Spleen (tissue), 13 donors: Measurements from ENCODE around the gene GM2A. TPM values are rescaled to one million over a fixed set of nuclear protein-coding genes. Genes with fewer than 3 reads are reported as not detected.

Source experiments
- DNase-seq: peaks from one replicate; pipeline ENCODE4 v3.0.0-alpha.2; 2020
- H3K27ac ChIP-seq, 8 donors: fragments of 200-600 bp; sonication (generic) in 7 of 8; 1 replicate in 4 of 8; 2 replicates in 4 of 8; pipeline versions ENCODE4 v1.5.0 to v1.8.0; 2016 to 2021; ENCODE audit warnings: inconsistent platforms in 4 of 8, mild to moderate bottlenecking in 4 of 8, moderate library complexity in 1 of 8
- H3K27me3 ChIP-seq, 7 donors: fragments of 200-600 bp; sonication (generic) in 6 of 7; replicated peaks in 1 of 7; 1 replicate in 4 of 7; 2 replicates in 3 of 7; pipeline versions ENCODE4 v1.5.0 to v1.8.0; 2016 to 2021; ENCODE audit warnings: inconsistent platforms in 3 of 7, mild to moderate bottlenecking in 1 of 7
- H3K36me3 ChIP-seq, 6 donors: fragments of 200-600 bp; sonication (generic) in 5 of 6; 1 replicate in 4 of 6; 2 replicates in 2 of 6; pipeline versions ENCODE4 v1.5.0 to v1.8.0; 2016 to 2021; ENCODE audit warnings: inconsistent platforms in 2 of 6
- H3K4me1 ChIP-seq, 6 donors: fragments of 200-600 bp; sonication (generic) in 5 of 6; 1 replicate in 3 of 6; 2 replicates in 3 of 6; pipeline versions ENCODE4 v1.5.0 to v1.8.0; 2016 to 2021; ENCODE audit warnings: inconsistent platforms in 3 of 6
- H3K4me3 ChIP-seq, 8 donors: fragments of 200-600 bp; sonication (generic) in 7 of 8; 1 replicate in 4 of 8; 2 replicates in 4 of 8; pipeline versions ENCODE4 v1.5.0 to v1.8.0; 2016 to 2021; ENCODE audit warnings: inconsistent platforms in 4 of 8, mild to moderate bottlenecking in 4 of 8, moderate library complexity in 2 of 8
- H3K9me3 ChIP-seq, 8 donors: fragments of 200-600 bp; sonication (generic) in 7 of 8; 1 replicate in 4 of 8; 2 replicates in 4 of 8; pipeline versions ENCODE4 v1.5.0 to v1.8.0; 2016 to 2021; ENCODE audit warnings: inconsistent platforms in 4 of 8
- CTCF ChIP-seq, 11 experiments: fragments of 200-600 bp in 7 of 11; fragments of 450-650 bp in 4 of 11; sonication (generic) in 4 of 11; IDR thresholded peaks in 8 of 11; conservative IDR thresholded peaks in 3 of 11; 1 replicate in 7 of 11; 2 replicates in 4 of 11; pipeline versions ENCODE4 v1.4.0 to v1.8.0; 2016 to 2021; ENCODE audit warnings: antibody characterized with exemption in 11 of 11, inconsistent platforms in 4 of 11, mild to moderate bottlenecking in 1 of 11
- POLR2A ChIP-seq, 3 donors: fragments of 450-650 bp; IDR thresholded peaks; one replicate each; pipeline ENCODE4 v1.5.1; 2017; ENCODE audit warnings: antibody characterized with exemption in 3 of 3, mild to moderate bottlenecking in 1 of 3
- POLR2AphosphoS5 ChIP-seq, 3 donors: sonication (generic); formaldehyde crosslinking; IDR thresholded peaks; one replicate each; pipeline ENCODE4 v1.5.1; 2017; ENCODE audit warnings: antibody characterized with exemption in 3 of 3
- WGBS, 5 donors: extraction: QIAGEN DNeasy Blood & Tissue Kit in 3 of 5; methylation state at CpG; one replicate each; pipeline versions ENCODE4 v1.1.5 to v1.1.7; 2013 to 2018; 5-methylcytosine and 5-hydroxymethylcytosine counted together
- intact Hi-C: fragments of 100-400 bp; cut with DNase I; formaldehyde crosslinking; loops from one replicate; pipeline ENCODE4 v1.15.0; 2023; ENCODE audit warnings: low total_unique reads
- long read RNA-seq, 2 donors: transcript quantifications; one replicate each; lab custom pipeline, GENCODE V29; 2026
- polyA plus RNA-seq, 3 donors: library from polyadenylated mRNA; stranded (reverse); fragments of 200-250 nt; gene quantifications; one replicate each; pipeline ENCODE4 v1.2.1, GENCODE V29; 2013
- total RNA-seq, 7 donors: library from RNA; depleted of rRNA in 3 of 7; stranded (reverse); fragments of >200 nt in 3 of 7; fragmentation: NEBNext Ultra II Directional in 4 of 7; extraction: Animal tissue kit (Norgen Biotek cat#: 25700) in 4 of 7; gene quantifications; one replicate each; pipeline versions ENCODE4 v1.1.0 to v1.2.1, GENCODE V29; 2016 to 2021
- donor health status: healthy with polysubstance abuse.
- donor health status: DM: no; HTN: no; CAD: no; lungs with moderate emphysema.
- donor health status: DM: no; HTN: no; CAD: no.
- donor health status: Bipolar disorder and iron deficiency.
- donor health status: healthy.
- donor health status: DM: no; HTN: no; CAD: no.
- donor health status: DM: yes; HTN: yes; CAD: no.

Gene GM2A
- total RNA-seq: 10 to 100 TPM; 54.7 to 95.7 (median 73.7) TPM
- 10 to 100 TPM; 31.6 to 86.2 (median 48.4) TPM for polyA plus RNA-seq
- long read RNA-seq, donor 1, transcript GM2A-201 (4 exons, 3,896 nt): major isoform, 23 of 23 reads
- long read RNA-seq, donor 1, partial matches to known transcripts: 0 of 23 reads
- long read RNA-seq, donor 1, other reads (novel, unspliced or antisense): 0 of 23 reads
- long read RNA-seq, donor 2, transcript GM2A-201 (4 exons, 3,896 nt): major isoform, 5 of 11 reads
- long read RNA-seq, donor 2, partial matches to known transcripts: 6 of 11 reads
- long read RNA-seq, donor 2, other reads (novel, unspliced or antisense): 0 of 11 reads

- peak within 1 kb of the TSS; percentile 64 to 97 (median 81) for H3K4me3 ChIP-seq
- intact Hi-C loops: no loop called here
- H3K4me1 ChIP-seq: peaks cover 22 to 74% (median 64%) of the 10 kb centered on the region in 6 donors
- H3K27ac ChIP-seq: peak within 1 kb of the TSS; percentile 57 to 94 (median 88)
- WGBS, 5 donors: 0 to 2% (median 1%) methylated on average over 28 to 52 of the region's 52 CpGs
- no peaks in the 10 kb centered on the region for H3K9me3 ChIP-seq
- H3K36me3 ChIP-seq: peaks cover 0 to 1% (median 0%) of the 10 kb centered on the region in 6 donors
- H3K27me3 ChIP-seq: no peaks in the 10 kb centered on the region
- TF ChIP-seq CTCF (IDR thresholded peaks at IDR 0.05 in 8 of 11, conservative IDR thresholded peaks at IDR 0.05 in 3 of 11): no peak
- TF ChIP-seq POLR2A (IDR thresholded peaks at IDR 0.05): peak; percentile 72 to 96 (median 87)
- TF ChIP-seq POLR2AphosphoS5 (IDR thresholded peaks at IDR 0.05): peak; percentile 94 to 98 (median 98)
- peak; percentile 100 for DNase-seq
Measured at GRCh38 chr5:151252762-151253604, at the start of gene GM2A. GM2A (plus strand) TSS chr5:151253185; CDS start chr5:151253217, 32 bp downstream.

GRCh38 chr5:151204051-151204450, 48.9 kb upstream of the GM2A start:
- intact Hi-C loops: no loop called here
- TF ChIP-seq POLR2AphosphoS5 (IDR thresholded peaks at IDR 0.05) (no peak), CTCF (IDR thresholded peaks at IDR 0.05 in 8 of 11, conservative IDR thresholded peaks at IDR 0.05 in 3 of 11) (no peak), POLR2A (IDR thresholded peaks at IDR 0.05) (no peak)
- peak overlapping the region in 1 of 8 donors; percentile 21 for H3K27ac ChIP-seq

GRCh38 chr5:151205411-151205810, 47.6 kb upstream of the GM2A start:
- Histone ChIP-seq H3K36me3 (peaks cover 0 to 48% (median 15%) of the 10 kb centered on the region in 6 donors), H3K4me3 (no peak overlapping the region), H3K27me3 (no peaks in the 10 kb centered on the region), H3K27ac (peak overlapping the region in 2 of 8 donors; percentile 12 to 39), H3K4me1 (peaks cover 34 to 93% (median 56%) of the 10 kb centered on the region in 6 donors), H3K9me3 (no peaks in the 10 kb centered on the region)
- 92 to 95% (median 94%) methylated on average over 10 of the region's 10 CpGs for WGBS, 5 donors
- intact Hi-C loops: no loop called here
- no peak for DNase-seq
- no peak for TF ChIP-seq POLR2AphosphoS5 (IDR thresholded peaks at IDR 0.05)
- no peak for TF ChIP-seq POLR2A (IDR thresholded peaks at IDR 0.05)
- no peak for TF ChIP-seq CTCF (IDR thresholded peaks at IDR 0.05 in 8 of 11, conservative IDR thresholded peaks at IDR 0.05 in 3 of 11)

More at GRCh38 chr5:151204051-151204450, 48.9 kb upstream of the GM2A start:
- H3K27me3 ChIP-seq: no peaks in the 10 kb centered on the region
- peaks cover 0 to 62% (median 28%) of the 10 kb centered on the region in 6 donors for H3K36me3 ChIP-seq
- H3K9me3 ChIP-seq: no peaks in the 10 kb centered on the region
- H3K4me3 ChIP-seq: no peak overlapping the region
- peaks cover 21 to 87% (median 44%) of the 10 kb centered on the region in 6 donors for H3K4me1 ChIP-seq
- WGBS, 5 donors: 90 to 96% (median 96%) methylated on average over 5 of the region's 5 CpGs
- no peak for DNase-seq
